GM23338 (cell line): ENCODE results near the gene NIN. TPM values are rescaled to one million over a fixed set of nuclear protein-coding genes. Genes with fewer than 3 reads are reported as not detected.

Source experiments
- ATAC-seq: fragments of 200-7000 bp; cut with Tn5 transposase; 3 replicates; pipeline ENCODE4 v1.9.1; 2020
- DNase-seq: peaks from one replicate; pipeline ENCODE4 v3.0.0-alpha.2; 2015; ENCODE audit warnings: low spot score
- H2AFZ ChIP-seq: fragments of 200-600 bp; sonication (generic); 2 replicates; pipeline ENCODE4 v1.8.0; 2016; ENCODE audit warnings: antibody characterized with exemption, mild to moderate bottlenecking, moderate library complexity
- H3F3A ChIP-seq: fragments of 200-600 bp; sonication (generic); replicated peaks from 2 replicates; pipeline ENCODE4 v1.8.0; 2017; ENCODE audit warnings: antibody characterized with exemption, mixed run types, low read depth
- H3K27ac ChIP-seq: fragments of 200-600 bp; sonication (generic); 2 replicates; pipeline ENCODE4 v1.6.1; 2016; ENCODE audit warnings: low read depth
- H3K27me3 ChIP-seq: fragments of 200-600 bp; sonication (generic); 2 replicates; pipeline ENCODE4 v1.8.0; 2016; ENCODE audit warnings: mild to moderate bottlenecking, mixed run types, moderate library complexity; ENCODE audit not compliant: insufficient read depth
- H3K36me3 ChIP-seq: fragments of 200-600 bp; sonication (generic); 2 replicates; pipeline ENCODE4 v1.8.0; 2016; ENCODE audit warnings: mild to moderate bottlenecking; ENCODE audit not compliant: insufficient read depth
- H3K4me1 ChIP-seq: fragments of 200-600 bp; sonication (generic); 2 replicates; pipeline ENCODE4 v1.8.0; 2016; ENCODE audit warnings: mild to moderate bottlenecking, moderate library complexity; ENCODE audit not compliant: insufficient read depth
- H3K4me2 ChIP-seq: fragments of 200-600 bp; sonication (generic); 2 replicates; pipeline ENCODE4 v1.7.1; 2017; ENCODE audit warnings: mixed run types
- H3K4me3 ChIP-seq: fragments of 200-600 bp; sonication (generic); 2 replicates; pipeline ENCODE4 v1.6.1; 2016; ENCODE audit warnings: mixed run types
- H3K79me2 ChIP-seq: fragments of 200-600 bp; sonication (generic); replicated peaks from 2 replicates; pipeline ENCODE4 v1.8.0; 2017; ENCODE audit warnings: mild to moderate bottlenecking; ENCODE audit not compliant: insufficient read depth
- H3K9me2 ChIP-seq: fragments of 200-600 bp; sonication (generic); 2 replicates; pipeline ENCODE4 v1.8.0; 2017; ENCODE audit not compliant: insufficient read depth
- H4K20me1 ChIP-seq: fragments of 200-600 bp; sonication (generic); replicated peaks from 2 replicates; pipeline ENCODE4 v1.8.0; 2017; ENCODE audit warnings: mild to moderate bottlenecking; ENCODE audit not compliant: insufficient read depth
- H3K27ac Mint-ChIP-seq: 2 replicates; pipeline ENCODE4 v1.8.0; 2020; ENCODE audit warnings: inconsistent platforms, mild to moderate bottlenecking, moderate library complexity, mixed read lengths
- H3K27me3 Mint-ChIP-seq: 3 replicates; pipeline ENCODE4 v1.8.0; 2022; ENCODE audit warnings: low read depth, mild to moderate bottlenecking, moderate library complexity, mixed read lengths, inconsistent platforms; ENCODE audit not compliant: insufficient read depth, poor library complexity
- H3K36me3 Mint-ChIP-seq: 3 replicates; pipeline ENCODE4 v1.8.0; 2021; ENCODE audit warnings: low read depth, mild to moderate bottlenecking, inconsistent platforms, moderate library complexity, mixed read lengths
- H3K4me1 Mint-ChIP-seq: 3 replicates; pipeline ENCODE4 v1.8.0; 2020; ENCODE audit warnings: mild to moderate bottlenecking, inconsistent platforms, mixed read lengths
- H3K4me3 Mint-ChIP-seq: 3 replicates; pipeline ENCODE4 v1.8.0; 2021; ENCODE audit warnings: moderate library complexity, mild to moderate bottlenecking, inconsistent platforms, mixed read lengths
- H3K9me3 Mint-ChIP-seq: 3 replicates; pipeline ENCODE4 v1.8.0; 2020; ENCODE audit warnings: moderate library complexity, mild to moderate bottlenecking, inconsistent platforms, mixed read lengths
- JUNB ChIP-seq: IDR thresholded peaks from one replicate; pipeline ENCODE4 v1.6.1; 2016; ENCODE audit warnings: antibody characterized with exemption; ENCODE audit not compliant: unreplicated experiment
- POLR2AphosphoS5 ChIP-seq: IDR thresholded peaks from 2 replicates; pipeline ENCODE4 v1.6.1; 2016; ENCODE audit warnings: antibody characterized with exemption, low read depth
- STAT1 ChIP-seq: IDR thresholded peaks from one replicate; pipeline ENCODE4 v1.6.1; 2016; ENCODE audit warnings: antibody characterized with exemption; ENCODE audit not compliant: unreplicated experiment
- ZNF462 ChIP-seq: fragments of 250-450 bp; sonication (Bioruptor Pico); IDR thresholded peaks from 2 replicates; pipeline ENCODE4 v1.5.0; 2020; ENCODE audit warnings: mild to moderate bottlenecking, moderate library complexity
- polyA plus RNA-seq: library from polyadenylated mRNA; unstranded; fragments of >200 nt; fragmentation: Nextera tagmentation; extraction: Ambion mirVana; gene quantifications from 2 replicates; pipeline ENCODE4 v1.2.1, GENCODE V29; 2016
- total RNA-seq: library from RNA; depleted of rRNA; stranded (reverse); fragments of >200 nt; shearing (Covaris generic); gene quantifications from 2 replicates; pipeline ENCODE4 v1.2.3, GENCODE V29; 2014

Gene NIN
- total and polyA plus RNA-seq, 2 experiments from 2014 or later = 7.4 to 17.4 TPM

- Mint-ChIP-seq H3K4me3 (no peak overlapping the region), H3K36me3 (peaks cover 7% of the 10 kb centered on the region; the same call in 2 of the 3 replicates), H3K4me1 (peaks cover 14% of the 10 kb centered on the region; the same call in 2 of the 3 replicates), H3K9me3 (no peaks in the 10 kb centered on the region), H3K27ac (no peak overlapping the region), H3K27me3 (no peaks in the 10 kb centered on the region)
- Histone ChIP-seq H3K4me2 (no peak overlapping the region), H3F3A (no peaks in the 10 kb centered on the region), H2AFZ (no peak overlapping the region), H3K36me3 (no peaks in the 10 kb centered on the region), H3K79me2 (no peaks in the 10 kb centered on the region), H4K20me1 (no peaks in the 10 kb centered on the region), H3K9me2 (no peaks in the 10 kb centered on the region), H3K4me1 (peaks cover 9% of the 10 kb centered on the region; the same call in 1 of the 2 replicates), H3K27me3 (no peaks in the 10 kb centered on the region), H3K4me3 (no peak overlapping the region), H3K27ac (no peak overlapping the region)
- ATAC-seq (no peak), DNase-seq (no peak)
- TF ChIP-seq JUNB (no peak), ZNF462 (CRISPR knock-in tag) (no peak)
Observed at GRCh38 chr14:50801706-50802105, 29.3 kb downstream of the NIN start.

GRCh38 chr14:50800032-50800431 is 30.9 kb downstream of the NIN start:
- no peak for ATAC-seq
- DNase-seq = no peak

More at GRCh38 chr14:50800032-50800431, 30.9 kb downstream of the NIN start:
- Mint-ChIP-seq H3K27me3 (peaks cover 2% of the 10 kb centered on the region), H3K4me3 (no peak overlapping the region), H3K4me1 (peaks cover 16% of the 10 kb centered on the region; the same call in 2 of the 3 replicates), H3K9me3 (no peaks in the 10 kb centered on the region), H3K27ac (no peak overlapping the region), H3K36me3 (peaks cover 7% of the 10 kb centered on the region; the same call in 2 of the 3 replicates)
- H3K9me2 ChIP-seq = no peaks in the 10 kb centered on the region
- peaks cover 9% of the 10 kb centered on the region; the same call in 1 of the 2 replicates for H3K4me1 ChIP-seq
- H3K36me3 ChIP-seq = no peaks in the 10 kb centered on the region
- H3K4me3 ChIP-seq = no peak overlapping the region
- no peak overlapping the region for H3K27ac ChIP-seq
- H3K79me2 ChIP-seq = no peaks in the 10 kb centered on the region
- no peaks in the 10 kb centered on the region for H3K27me3 ChIP-seq
- TF ChIP-seq POLR2AphosphoS5 (no peak), STAT1 (no peak)
- H3F3A ChIP-seq = no peaks in the 10 kb centered on the region
- H4K20me1 ChIP-seq = no peaks in the 10 kb centered on the region
- no peak overlapping the region for H3K4me2 ChIP-seq
- H2AFZ ChIP-seq = no peak overlapping the region
